A549 (cell line): Measurements from ENCODE around the gene TLCD5.

Experiments
- BHLHE40 ChIP-seq: IDR thresholded peaks from 2 replicates; pipeline ENCODE4 v1.6.1; 2012; ENCODE audit warnings: low read depth, low read length, inconsistent platforms
- FOSL2 ChIP-seq, 2 experiments: fragments of 450-650 bp in 1 of 2; fragments of >200 bp in 1 of 2; sonication (Bioruptor Twin) in 1 of 2; formaldehyde crosslinking; IDR thresholded peaks; 2 replicates each; pipeline versions ENCODE4 v1.5.0 to v1.6.1; 2016 to 2020; ENCODE audit warnings: mild to moderate bottlenecking in 1 of 2, moderate library complexity in 1 of 2
- JUN ChIP-seq, 2 experiments: fragments of >200 bp; sonication (Bioruptor Twin); formaldehyde crosslinking; IDR thresholded peaks; 2 replicates in 1 of 2; 3 replicates in 1 of 2; pipeline ENCODE4 v1.6.1; 2016 to 2017
- MAFK ChIP-seq: fragments of 450-650 bp; IDR thresholded peaks from 2 replicates; pipeline ENCODE4 v1.6.1; 2014; ENCODE audit not compliant: partially characterized antibody
- PBX3 ChIP-seq: IDR thresholded peaks from 2 replicates; pipeline ENCODE4 v1.6.1; 2012
- POLR2A ChIP-seq: IDR thresholded peaks from 2 replicates; pipeline ENCODE4 v1.6.1; 2012; ENCODE audit warnings: mild to moderate bottlenecking, low read length
- POLR2AphosphoS2 ChIP-seq: conservative IDR thresholded peaks from 2 replicates; pipeline ENCODE4 v1.6.1; 2012; ENCODE audit warnings: low read length, improper control_type of control experiment, inconsistent platforms
- RFX5 ChIP-seq: fragments of 450-650 bp; IDR thresholded peaks from 2 replicates; pipeline ENCODE4 v1.7.1; 2014; ENCODE audit warnings: antibody characterized with exemption, mild to moderate bottlenecking, moderate library complexity
- ZNF302 ChIP-seq: fragments of 250-450 bp; sonication (Bioruptor Pico); IDR thresholded peaks from 2 replicates; pipeline ENCODE4 v1.9.0; 2021; ENCODE audit warnings: inconsistent platforms, mild to moderate bottlenecking, moderate library complexity
- TF ChIP-seq, protein P1 (sequence below): fragments of >200 bp; sonication (Bioruptor Twin); formaldehyde crosslinking; IDR thresholded peaks from 3 replicates; pipeline ENCODE4 v1.5.1; 2016

- no peak for TF ChIP-seq POLR2A
- TF ChIP-seq JUN (IDR thresholded peaks at IDR 0.05): no peak
- no peak for TF ChIP-seq PBX3
- TF ChIP-seq, protein P1, sequence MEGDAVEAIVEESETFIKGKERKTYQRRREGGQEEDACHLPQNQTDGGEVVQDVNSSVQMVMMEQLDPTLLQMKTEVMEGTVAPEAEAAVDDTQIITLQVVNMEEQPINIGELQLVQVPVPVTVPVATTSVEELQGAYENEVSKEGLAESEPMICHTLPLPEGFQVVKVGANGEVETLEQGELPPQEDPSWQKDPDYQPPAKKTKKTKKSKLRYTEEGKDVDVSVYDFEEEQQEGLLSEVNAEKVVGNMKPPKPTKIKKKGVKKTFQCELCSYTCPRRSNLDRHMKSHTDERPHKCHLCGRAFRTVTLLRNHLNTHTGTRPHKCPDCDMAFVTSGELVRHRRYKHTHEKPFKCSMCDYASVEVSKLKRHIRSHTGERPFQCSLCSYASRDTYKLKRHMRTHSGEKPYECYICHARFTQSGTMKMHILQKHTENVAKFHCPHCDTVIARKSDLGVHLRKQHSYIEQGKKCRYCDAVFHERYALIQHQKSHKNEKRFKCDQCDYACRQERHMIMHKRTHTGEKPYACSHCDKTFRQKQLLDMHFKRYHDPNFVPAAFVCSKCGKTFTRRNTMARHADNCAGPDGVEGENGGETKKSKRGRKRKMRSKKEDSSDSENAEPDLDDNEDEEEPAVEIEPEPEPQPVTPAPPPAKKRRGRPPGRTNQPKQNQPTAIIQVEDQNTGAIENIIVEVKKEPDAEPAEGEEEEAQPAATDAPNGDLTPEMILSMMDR: no peak
- no peak for TF ChIP-seq ZNF302 (CRISPR knock-in tag)
- no peak for TF ChIP-seq BHLHE40
- TF ChIP-seq MAFK: no peak
- TF ChIP-seq FOSL2 (IDR thresholded peaks at IDR 0.05): no peak
- no peak for TF ChIP-seq FOSL2 (CRISPR knock-in tag; IDR thresholded peaks at IDR 0.05)
- TF ChIP-seq RFX5: no peak
- TF ChIP-seq POLR2AphosphoS2: no peak
Measured at GRCh38 chr11:120330045-120330444, 4.9 kb downstream of the TLCD5 start.
